WI38 (cell line): Measurements from ENCODE around the gene DEGS2.

Source experiments
- H3K4me3 ChIP-seq: 2 replicates; pipeline ENCODE4 v1.5.1; 2011; ENCODE audit warnings: low read depth, mild to moderate bottlenecking, control low read depth, low read length
- CTCF ChIP-seq: IDR thresholded peaks from 2 replicates; pipeline ENCODE4 v1.5.1; 2012; ENCODE audit warnings: low read depth, mild to moderate bottlenecking, control low read depth, low read length

The DEGS2 gene

GRCh38 chr14:100126401-100126800, 33.0 kb downstream of the DEGS2 start:
- no peak overlapping the region for H3K4me3 ChIP-seq
- no peak for TF ChIP-seq CTCF

GRCh38 chr14:100124551-100125088, 34.8 kb downstream of the DEGS2 start:
- no peak overlapping the region for H3K4me3 ChIP-seq
- no peak for TF ChIP-seq CTCF

- no peak overlapping the region for H3K4me3 ChIP-seq
- TF ChIP-seq CTCF, result no peak
These were observed 35.8 kb downstream of the DEGS2 start for GRCh38 chr14:100123618-100124017.

GRCh38 chr14:100122481-100123223, 36.8 kb downstream of the DEGS2 start:
- TF ChIP-seq CTCF, result no peak
- H3K4me3 ChIP-seq, result no peak overlapping the region

GRCh38 chr14:100121643-100122480, 37.6 kb downstream of the DEGS2 start:
- TF ChIP-seq CTCF, result no peak
- no peak overlapping the region for H3K4me3 ChIP-seq

GRCh38 chr14:100120522-100121269, 38.7 kb downstream of the DEGS2 start:
- TF ChIP-seq CTCF, result no peak

More at GRCh38 chr14:100120522-100121269, 38.7 kb downstream of the DEGS2 start:
- no peak overlapping the region for H3K4me3 ChIP-seq
